Peyer's patch (tissue), 4 donors: ENCODE results near the gene EHD1.
A peak's percentile ranks its signal among the peaks of the same experiment; 100 is the strongest.

Experiments used
- POLR2A ChIP-seq, 2 donors: fragments of 450-650 bp; IDR thresholded peaks; one replicate each; pipeline ENCODE4 v1.5.1; 2017; ENCODE audit warnings: antibody characterized with exemption in 2 of 2, mild to moderate bottlenecking in 2 of 2, moderate library complexity in 2 of 2
- TF ChIP-seq, protein P1 (sequence below), 6 experiments: fragments of 450-650 bp in 4 of 6; fragments of 200-600 bp in 2 of 6; sonication (generic) in 1 of 6; IDR thresholded peaks; one replicate each; pipeline ENCODE4 v1.5.1; 2017 to 2019; ENCODE audit warnings: antibody characterized with exemption in 6 of 6, mild to moderate bottlenecking in 3 of 6, moderate library complexity in 1 of 6

DNA sequence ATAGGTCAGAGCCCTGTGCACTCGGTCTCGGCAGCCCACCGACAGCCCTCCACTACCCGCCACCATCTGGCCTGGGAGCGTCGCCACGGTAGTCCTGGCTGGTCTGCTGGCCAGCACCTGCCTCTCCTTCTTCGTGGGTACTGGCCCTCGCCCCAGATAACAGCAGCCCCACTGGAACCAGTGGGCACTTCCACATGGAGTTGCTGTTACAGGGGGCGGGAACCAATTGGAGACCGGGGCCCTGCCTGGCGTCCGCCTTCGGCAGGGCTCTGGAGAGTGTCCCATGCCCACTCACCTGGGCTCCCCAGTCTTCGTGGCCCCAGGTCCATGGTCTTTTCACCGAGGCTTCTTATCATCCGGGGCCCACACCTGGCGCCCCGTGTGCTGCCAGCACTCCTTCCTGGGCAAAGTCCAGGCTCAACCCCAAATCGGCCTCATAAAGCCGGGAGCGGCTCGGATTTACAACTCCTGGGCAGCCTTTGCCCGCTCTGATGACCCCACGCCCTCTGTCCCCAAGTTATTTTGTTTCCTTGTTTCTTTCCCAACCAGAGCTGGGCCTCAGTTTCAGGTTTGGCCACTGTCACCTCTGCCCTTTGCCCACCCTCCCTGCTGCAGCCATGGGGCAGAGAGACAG, 12.9 kb upstream of the EHD1 start:
- TF ChIP-seq, protein P1, sequence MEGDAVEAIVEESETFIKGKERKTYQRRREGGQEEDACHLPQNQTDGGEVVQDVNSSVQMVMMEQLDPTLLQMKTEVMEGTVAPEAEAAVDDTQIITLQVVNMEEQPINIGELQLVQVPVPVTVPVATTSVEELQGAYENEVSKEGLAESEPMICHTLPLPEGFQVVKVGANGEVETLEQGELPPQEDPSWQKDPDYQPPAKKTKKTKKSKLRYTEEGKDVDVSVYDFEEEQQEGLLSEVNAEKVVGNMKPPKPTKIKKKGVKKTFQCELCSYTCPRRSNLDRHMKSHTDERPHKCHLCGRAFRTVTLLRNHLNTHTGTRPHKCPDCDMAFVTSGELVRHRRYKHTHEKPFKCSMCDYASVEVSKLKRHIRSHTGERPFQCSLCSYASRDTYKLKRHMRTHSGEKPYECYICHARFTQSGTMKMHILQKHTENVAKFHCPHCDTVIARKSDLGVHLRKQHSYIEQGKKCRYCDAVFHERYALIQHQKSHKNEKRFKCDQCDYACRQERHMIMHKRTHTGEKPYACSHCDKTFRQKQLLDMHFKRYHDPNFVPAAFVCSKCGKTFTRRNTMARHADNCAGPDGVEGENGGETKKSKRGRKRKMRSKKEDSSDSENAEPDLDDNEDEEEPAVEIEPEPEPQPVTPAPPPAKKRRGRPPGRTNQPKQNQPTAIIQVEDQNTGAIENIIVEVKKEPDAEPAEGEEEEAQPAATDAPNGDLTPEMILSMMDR (IDR thresholded peaks at IDR 0.05): no peak
- TF ChIP-seq POLR2A (IDR thresholded peaks at IDR 0.05): peak; percentile 72 to 85
